Smooth muscle cell (in vitro differentiated cells): ENCODE data around the gene MATCAP1. TPM values are rescaled to one million over a fixed set of nuclear protein-coding genes. Genes with fewer than 3 reads are reported as not detected.

ENCODE experiments used
- DNase-seq: peaks from one replicate; lab custom pipeline; 2025; ENCODE audit not compliant: unreplicated experiment; lab: John Stamatoyannopoulos, UW
- H2AFZ ChIP-seq: fragments of 200-600 bp; sonication (generic); 2 replicates; pipeline ENCODE4 v1.6.0; 2016; ENCODE audit warnings: antibody characterized with exemption, low read depth, mild to moderate bottlenecking
- H3F3A ChIP-seq: fragments of 200-600 bp; sonication (generic); 2 replicates; pipeline ENCODE4 v1.6.0; 2017; ENCODE audit warnings: antibody characterized with exemption, low read depth
- H3K27ac ChIP-seq: fragments of 200-600 bp; sonication (generic); 2 replicates; pipeline ENCODE4 v1.5.1; 2016; ENCODE audit warnings: low read depth, mild to moderate bottlenecking
- H3K27me3 ChIP-seq: fragments of 200-600 bp; sonication (generic); 2 replicates; pipeline ENCODE4 v1.6.1; 2016; ENCODE audit warnings: low read depth, mild to moderate bottlenecking
- H3K36me3 ChIP-seq: fragments of 200-600 bp; sonication (generic); 2 replicates; pipeline ENCODE4 v1.5.1; 2016; ENCODE audit warnings: low read depth
- H3K4me1 ChIP-seq: fragments of 200-600 bp; sonication (generic); 2 replicates; pipeline ENCODE4 v1.5.1; 2016; ENCODE audit warnings: low read depth
- H3K4me2 ChIP-seq: fragments of 200-600 bp; sonication (generic); 2 replicates; pipeline ENCODE4 v1.6.0; 2016; ENCODE audit warnings: mild to moderate bottlenecking
- H3K4me3 ChIP-seq: fragments of 200-600 bp; sonication (generic); 2 replicates; pipeline ENCODE4 v1.5.1; 2016; ENCODE audit warnings: mild to moderate bottlenecking
- H3K79me2 ChIP-seq: fragments of 200-600 bp; sonication (generic); 2 replicates; pipeline ENCODE4 v1.6.0; 2016; ENCODE audit warnings: low read depth, mild to moderate bottlenecking
- H3K9ac ChIP-seq: fragments of 200-600 bp; sonication (generic); 2 replicates; pipeline ENCODE4 v1.6.0; 2016; ENCODE audit warnings: low read depth
- H3K9me3 ChIP-seq: fragments of 200-600 bp; sonication (generic); replicated peaks from 2 replicates; pipeline ENCODE4 v1.5.1; 2016; ENCODE audit warnings: low read depth
- H4K20me1 ChIP-seq: fragments of 200-600 bp; sonication (generic); 2 replicates; pipeline ENCODE4 v1.6.0; 2016; ENCODE audit warnings: low read depth
- WGBS: methylation state at CpG from one replicate; pipeline ENCODE4 v1.1.7; 2016; ENCODE audit warnings: low lambda C conversion rate; 5-methylcytosine and 5-hydroxymethylcytosine counted together
- polyA plus RNA-seq: library from polyadenylated mRNA; unstranded; fragments of >200 nt; fragmentation: Nextera tagmentation; extraction: Ambion mirVana; gene quantifications from 2 replicates; pipeline ENCODE4 v1.2.1, GENCODE V29; 2016
- total RNA-seq: library from RNA; depleted of rRNA; stranded (reverse); fragments of >200 nt; gene quantifications from 2 replicates; pipeline ENCODE4 v1.2.3, GENCODE V29; 2014
- TF ChIP-seq, protein P1 (sequence below): fragments of 200-600 bp; sonication (generic); IDR thresholded peaks from 2 replicates; pipeline ENCODE4 v1.5.1; 2017; ENCODE audit warnings: borderline replicate concordance, mild to moderate bottlenecking, antibody characterized with exemption; ENCODE audit not compliant: insufficient read depth, poor library complexity, severe bottlenecking

Gene MATCAP1
- total and polyA plus RNA-seq, 2 experiments from 2014 or later, result 24.0 to 24.7 TPM

- H3F3A ChIP-seq, result no peaks in the 10 kb centered on the region
- H3K9ac ChIP-seq, result no peak overlapping the region
- H3K4me2 ChIP-seq, result no peak overlapping the region
- peaks cover 6% of the 10 kb centered on the region for H3K4me1 ChIP-seq
- H4K20me1 ChIP-seq, result peaks cover 45% of the 10 kb centered on the region
- no peaks in the 10 kb centered on the region for H3K79me2 ChIP-seq
- peaks cover 44% of the 10 kb centered on the region for H3K27me3 ChIP-seq
- H3K9me3 ChIP-seq, result no peaks in the 10 kb centered on the region
- H3K4me3 ChIP-seq, result no peak overlapping the region
- H3K27ac ChIP-seq, result no peak overlapping the region
- 63% methylated on average over 15 of the region's 15 CpGs for WGBS
- TF ChIP-seq, protein P1, sequence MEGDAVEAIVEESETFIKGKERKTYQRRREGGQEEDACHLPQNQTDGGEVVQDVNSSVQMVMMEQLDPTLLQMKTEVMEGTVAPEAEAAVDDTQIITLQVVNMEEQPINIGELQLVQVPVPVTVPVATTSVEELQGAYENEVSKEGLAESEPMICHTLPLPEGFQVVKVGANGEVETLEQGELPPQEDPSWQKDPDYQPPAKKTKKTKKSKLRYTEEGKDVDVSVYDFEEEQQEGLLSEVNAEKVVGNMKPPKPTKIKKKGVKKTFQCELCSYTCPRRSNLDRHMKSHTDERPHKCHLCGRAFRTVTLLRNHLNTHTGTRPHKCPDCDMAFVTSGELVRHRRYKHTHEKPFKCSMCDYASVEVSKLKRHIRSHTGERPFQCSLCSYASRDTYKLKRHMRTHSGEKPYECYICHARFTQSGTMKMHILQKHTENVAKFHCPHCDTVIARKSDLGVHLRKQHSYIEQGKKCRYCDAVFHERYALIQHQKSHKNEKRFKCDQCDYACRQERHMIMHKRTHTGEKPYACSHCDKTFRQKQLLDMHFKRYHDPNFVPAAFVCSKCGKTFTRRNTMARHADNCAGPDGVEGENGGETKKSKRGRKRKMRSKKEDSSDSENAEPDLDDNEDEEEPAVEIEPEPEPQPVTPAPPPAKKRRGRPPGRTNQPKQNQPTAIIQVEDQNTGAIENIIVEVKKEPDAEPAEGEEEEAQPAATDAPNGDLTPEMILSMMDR, result no peak
- DNase-seq, result no peak
- no peaks in the 10 kb centered on the region for H3K36me3 ChIP-seq
- no peak overlapping the region for H2AFZ ChIP-seq
These were observed 27.5 kb downstream of the MATCAP1 start for GRCh38 chr16:67156143-67156844.

GRCh38 chr16:67155295-67156142 is 28.2 kb downstream of the MATCAP1 start:
- Histone ChIP-seq H3K4me2 (peak overlapping the region; percentile 80), H2AFZ (no peak overlapping the region), H3K4me1 (peaks cover 6% of the 10 kb centered on the region), H3K9me3 (no peaks in the 10 kb centered on the region), H3F3A (no peaks in the 10 kb centered on the region), H4K20me1 (peaks cover 45% of the 10 kb centered on the region), H3K4me3 (peak overlapping the region; percentile 27), H3K27me3 (peaks cover 42% of the 10 kb centered on the region), H3K9ac (no peak overlapping the region), H3K27ac (no peak overlapping the region), H3K36me3 (no peaks in the 10 kb centered on the region), H3K79me2 (no peaks in the 10 kb centered on the region)
- TF ChIP-seq, protein P1, result peak; percentile 95
- 11% methylated on average over 71 of the region's 74 CpGs for WGBS
- peak; percentile 47 for DNase-seq

DNA sequence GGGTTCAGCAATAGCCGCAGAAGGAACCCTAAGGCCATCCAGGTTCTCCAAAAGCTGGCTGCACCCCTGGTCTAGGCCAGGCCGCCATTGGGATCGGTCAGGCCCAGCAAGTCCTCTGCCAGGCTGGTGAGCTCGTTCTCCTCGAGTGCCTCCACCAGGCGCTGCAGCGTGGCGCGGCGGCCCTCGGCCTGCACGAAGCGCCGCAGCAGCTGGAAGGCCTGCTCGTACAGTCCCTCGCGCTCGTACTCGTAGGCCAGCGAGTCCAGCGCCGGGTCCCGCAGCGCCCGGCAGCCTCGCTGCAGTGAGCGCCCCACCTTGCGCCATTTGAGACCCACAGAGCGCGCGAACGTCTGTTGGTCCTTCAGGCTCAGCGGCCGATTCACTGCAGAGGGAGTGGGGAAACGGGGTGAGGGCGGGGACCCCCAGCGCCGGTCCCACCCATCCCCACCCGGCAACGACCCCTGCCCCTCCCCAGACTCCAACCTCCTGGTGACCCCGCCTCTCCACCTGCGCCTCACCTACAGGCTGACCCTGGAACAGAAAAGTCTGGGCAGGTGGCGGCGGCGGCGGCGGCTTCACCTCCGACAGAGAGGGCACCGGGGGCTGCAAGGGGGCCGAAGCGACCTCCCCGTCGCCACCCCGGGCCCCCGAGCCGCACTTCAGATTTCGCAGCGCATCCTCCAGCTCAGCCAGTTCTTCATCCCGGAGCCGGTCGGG is 29.0 kb downstream of the MATCAP1 start:
- Histone ChIP-seq H3K27me3 (peaks cover 42% of the 10 kb centered on the region), H2AFZ (no peak overlapping the region), H3K27ac (no peak overlapping the region), H3K9me3 (no peaks in the 10 kb centered on the region), H3F3A (no peaks in the 10 kb centered on the region), H3K79me2 (no peaks in the 10 kb centered on the region), H3K4me3 (peak overlapping the region; percentile 27), H3K9ac (no peak overlapping the region), H4K20me1 (peaks cover 49% of the 10 kb centered on the region), H3K4me1 (peaks cover 6% of the 10 kb centered on the region), H3K4me2 (peak overlapping the region; percentile 80), H3K36me3 (no peaks in the 10 kb centered on the region)
- TF ChIP-seq, protein P1, result no peak
- WGBS, result 34% methylated on average over 34 of the region's 61 CpGs
- no peak for DNase-seq
